HEK293 (cell line): ENCODE data around the gene AGMAT.

Experiments used
- BCL11A ChIP-seq: fragments of 450-650 bp; formaldehyde crosslinking; IDR thresholded peaks from 2 replicates; pipeline ENCODE4 v1.5.1; 2016; ENCODE audit warnings: low read depth, missing biosample characterization, missing genetic modification characterization
- KLF17 ChIP-seq: fragments of 450-650 bp; formaldehyde crosslinking; IDR thresholded peaks from 2 replicates; pipeline ENCODE4 v1.5.1; 2016; ENCODE audit warnings: missing biosample characterization, missing genetic modification characterization
- PATZ1 ChIP-seq: fragments of 450-650 bp; formaldehyde crosslinking; IDR thresholded peaks from 2 replicates; pipeline ENCODE4 v1.5.1; 2016; ENCODE audit warnings: missing biosample characterization, missing genetic modification characterization
- REPIN1 ChIP-seq: fragments of 450-650 bp; formaldehyde crosslinking; IDR thresholded peaks from 2 replicates; pipeline ENCODE4 v1.5.1; 2017; ENCODE audit warnings: missing biosample characterization, missing genetic modification characterization, low read depth
- SCRT2 ChIP-seq: fragments of 450-650 bp; formaldehyde crosslinking; IDR thresholded peaks from 2 replicates; pipeline ENCODE4 v1.5.1; 2016; ENCODE audit warnings: missing biosample characterization, missing genetic modification characterization
- SP7 ChIP-seq: fragments of 450-650 bp; formaldehyde crosslinking; IDR thresholded peaks from 2 replicates; pipeline ENCODE4 v1.5.1; 2016; ENCODE audit warnings: missing biosample characterization, missing genetic modification characterization
- WT1 ChIP-seq: fragments of 450-650 bp; formaldehyde crosslinking; IDR thresholded peaks from 2 replicates; pipeline ENCODE4 v1.5.1; 2016; ENCODE audit warnings: missing biosample characterization, missing genetic modification characterization
- ZBTB48 ChIP-seq: fragments of 450-650 bp; formaldehyde crosslinking; IDR thresholded peaks from 2 replicates; pipeline ENCODE4 v1.5.1; 2016; ENCODE audit warnings: missing biosample characterization, missing genetic modification characterization
- ZFHX2 ChIP-seq: fragments of 450-650 bp; formaldehyde crosslinking; conservative IDR thresholded peaks from 2 replicates; pipeline ENCODE4 v1.5.1; 2016; ENCODE audit warnings: missing biosample characterization, missing genetic modification characterization
- ZFP37 ChIP-seq: fragments of 450-650 bp; formaldehyde crosslinking; IDR thresholded peaks from 2 replicates; pipeline ENCODE4 v1.5.1; 2016; ENCODE audit warnings: missing biosample characterization, missing genetic modification characterization
- ZFP41 ChIP-seq: fragments of 450-650 bp; formaldehyde crosslinking; IDR thresholded peaks from 2 replicates; pipeline ENCODE4 v1.5.1; 2016; ENCODE audit warnings: missing biosample characterization, missing genetic modification characterization, borderline replicate concordance
- ZNF174 ChIP-seq: fragments of 450-650 bp; formaldehyde crosslinking; IDR thresholded peaks from 2 replicates; pipeline ENCODE4 v1.5.0; 2017; ENCODE audit warnings: missing biosample characterization, mild to moderate bottlenecking, missing genetic modification characterization
- ZNF266 ChIP-seq: fragments of 450-650 bp; formaldehyde crosslinking; IDR thresholded peaks from 2 replicates; pipeline ENCODE4 v1.5.1; 2016; ENCODE audit warnings: missing biosample characterization, missing genetic modification characterization, low read depth
- ZNF398 ChIP-seq: fragments of 450-650 bp; formaldehyde crosslinking; IDR thresholded peaks from 2 replicates; pipeline ENCODE4 v1.5.1; 2017; ENCODE audit warnings: missing biosample characterization, missing genetic modification characterization
- ZNF488 ChIP-seq: fragments of 450-650 bp; formaldehyde crosslinking; IDR thresholded peaks from 2 replicates; pipeline ENCODE4 v1.5.1; 2016; ENCODE audit warnings: missing biosample characterization, missing genetic modification characterization
- ZNF501 ChIP-seq: fragments of 450-650 bp; formaldehyde crosslinking; IDR thresholded peaks from 2 replicates; pipeline ENCODE4 v1.5.1; 2016; ENCODE audit warnings: missing biosample characterization, missing genetic modification characterization
- ZNF518A ChIP-seq: fragments of 450-650 bp; formaldehyde crosslinking; conservative IDR thresholded peaks from 2 replicates; pipeline ENCODE4 v1.5.1; 2016; ENCODE audit warnings: low read depth, missing biosample characterization, missing genetic modification characterization
- ZNF555 ChIP-seq: fragments of 450-650 bp; formaldehyde crosslinking; conservative IDR thresholded peaks from 2 replicates; pipeline ENCODE4 v1.5.1; 2017; ENCODE audit warnings: missing biosample characterization, mild to moderate bottlenecking, missing genetic modification characterization, inconsistent platforms
- ZNF629 ChIP-seq: fragments of 450-650 bp; formaldehyde crosslinking; IDR thresholded peaks from 2 replicates; pipeline ENCODE4 v1.5.1; 2017; ENCODE audit warnings: missing biosample characterization, missing genetic modification characterization
- ZNF777 ChIP-seq: fragments of 450-650 bp; formaldehyde crosslinking; IDR thresholded peaks from 2 replicates; pipeline ENCODE4 v1.5.1; 2017; ENCODE audit warnings: missing biosample characterization, missing genetic modification characterization, borderline replicate concordance
- TF ChIP-seq, protein P1 (sequence below): fragments of 450-650 bp; formaldehyde crosslinking; IDR thresholded peaks from 2 replicates; pipeline ENCODE4 v1.5.1; 2016; ENCODE audit warnings: missing biosample characterization, missing genetic modification characterization
- TF ChIP-seq, protein P2 (sequence below): fragments of 450-650 bp; formaldehyde crosslinking; IDR thresholded peaks from 2 replicates; pipeline ENCODE4 v1.5.1; 2016; ENCODE audit warnings: missing biosample characterization, missing genetic modification characterization

AGMAT gene

GRCh38 chr1:15620155-15620545, 35.3 kb upstream of the AGMAT start (continued):
- TF ChIP-seq ZNF174 (no peak), ZFHX2 (tag by site-specific recombination) (no peak), ZFP41 (no peak), ZNF629 (peak; percentile 62), ZNF488 (tag by site-specific recombination) (no peak), ZNF777 (tag by site-specific recombination) (no peak), ZNF266 (tag by site-specific recombination) (no peak), SP7 (peak; percentile 54; the same call in 1 of the 2 replicates), BCL11A (tag by site-specific recombination) (peak; percentile 28; the same call in 1 of the 2 replicates), ZNF398 (tag by site-specific recombination) (peak; percentile 92), ZNF555 (tag by site-specific recombination) (no peak), ZFP37 (tag by site-specific recombination) (0 out of 2 replicates have a peak, but pooled peaks have one; percentile 8), KLF17 (tag by site-specific recombination) (peak; percentile 82), ZNF518A (0 out of 2 replicates have a peak, but pooled peaks have one; percentile 17), REPIN1 (tag by site-specific recombination) (no peak), ZBTB48 (tag by site-specific recombination) (no peak), SCRT2 (no peak), ZNF501 (tag by site-specific recombination) (no peak), PATZ1 (tag by site-specific recombination) (peak; percentile 81), WT1 (tag by site-specific recombination) (peak; percentile 78)
- TF ChIP-seq, protein P1, sequence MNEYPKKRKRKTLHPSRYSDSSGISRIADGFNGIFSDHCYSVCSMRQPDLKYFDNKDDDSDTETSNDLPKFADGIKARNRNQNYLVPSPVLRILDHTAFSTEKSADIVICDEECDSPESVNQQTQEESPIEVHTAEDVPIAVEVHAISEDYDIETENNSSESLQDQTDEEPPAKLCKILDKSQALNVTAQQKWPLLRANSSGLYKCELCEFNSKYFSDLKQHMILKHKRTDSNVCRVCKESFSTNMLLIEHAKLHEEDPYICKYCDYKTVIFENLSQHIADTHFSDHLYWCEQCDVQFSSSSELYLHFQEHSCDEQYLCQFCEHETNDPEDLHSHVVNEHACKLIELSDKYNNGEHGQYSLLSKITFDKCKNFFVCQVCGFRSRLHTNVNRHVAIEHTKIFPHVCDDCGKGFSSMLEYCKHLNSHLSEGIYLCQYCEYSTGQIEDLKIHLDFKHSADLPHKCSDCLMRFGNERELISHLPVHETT, result peak; percentile 74
- TF ChIP-seq, protein P2, sequence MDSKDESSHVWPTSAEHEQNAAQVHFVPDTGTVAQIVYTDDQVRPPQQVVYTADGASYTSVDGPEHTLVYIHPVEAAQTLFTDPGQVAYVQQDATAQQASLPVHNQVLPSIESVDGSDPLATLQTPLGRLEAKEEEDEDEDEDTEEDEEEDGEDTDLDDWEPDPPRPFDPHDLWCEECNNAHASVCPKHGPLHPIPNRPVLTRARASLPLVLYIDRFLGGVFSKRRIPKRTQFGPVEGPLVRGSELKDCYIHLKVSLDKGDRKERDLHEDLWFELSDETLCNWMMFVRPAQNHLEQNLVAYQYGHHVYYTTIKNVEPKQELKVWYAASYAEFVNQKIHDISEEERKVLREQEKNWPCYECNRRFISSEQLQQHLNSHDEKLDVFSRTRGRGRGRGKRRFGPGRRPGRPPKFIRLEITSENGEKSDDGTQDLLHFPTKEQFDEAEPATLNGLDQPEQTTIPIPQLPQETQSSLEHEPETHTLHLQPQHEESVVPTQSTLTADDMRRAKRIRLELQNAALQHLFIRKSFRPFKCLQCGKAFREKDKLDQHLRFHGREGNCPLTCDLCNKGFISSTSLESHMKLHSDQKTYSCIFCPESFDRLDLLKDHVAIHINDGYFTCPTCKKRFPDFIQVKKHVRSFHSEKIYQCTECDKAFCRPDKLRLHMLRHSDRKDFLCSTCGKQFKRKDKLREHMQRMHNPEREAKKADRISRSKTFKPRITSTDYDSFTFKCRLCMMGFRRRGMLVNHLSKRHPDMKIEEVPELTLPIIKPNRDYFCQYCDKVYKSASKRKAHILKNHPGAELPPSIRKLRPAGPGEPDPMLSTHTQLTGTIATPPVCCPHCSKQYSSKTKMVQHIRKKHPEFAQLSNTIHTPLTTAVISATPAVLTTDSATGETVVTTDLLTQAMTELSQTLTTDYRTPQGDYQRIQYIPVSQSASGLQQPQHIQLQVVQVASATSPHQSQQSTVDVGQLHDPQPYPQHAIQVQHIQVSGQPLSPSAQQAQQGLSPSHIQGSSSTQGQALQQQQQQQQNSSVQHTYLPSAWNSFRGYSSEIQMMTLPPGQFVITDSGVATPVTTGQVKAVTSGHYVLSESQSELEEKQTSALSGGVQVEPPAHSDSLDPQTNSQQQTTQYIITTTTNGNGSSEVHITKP (tag by site-specific recombination), result no peak; the same call in 1 of the 2 replicates
